ENCODE data around the gene NGF.
A peak's percentile ranks its signal among the peaks of the same experiment; 100 is the strongest.

Gene NGF

GRCh38 chr1:115266729-115267421 is 71.2 kb downstream of the NGF start:
- intact Hi-C loops (cut with DNase I; ENCODE audit: low total_unique reads) = no loop called here
- Histone ChIP-seq H3K27me3 (no peaks in the 10 kb centered on the region), H3K4me1 (peaks cover 0 to 9% (median 0%) of the 10 kb centered on the region in 4 donors), H3K9me3 (no peaks in the 10 kb centered on the region), H3K36me3 (no peaks in the 10 kb centered on the region), H3K27ac (peak overlapping the region; percentile 2 to 21), H3K4me3 (peak overlapping the region in 1 of 2 donors; percentile 21)
- DNase-seq = no peak
- TF ChIP-seq, protein P1, sequence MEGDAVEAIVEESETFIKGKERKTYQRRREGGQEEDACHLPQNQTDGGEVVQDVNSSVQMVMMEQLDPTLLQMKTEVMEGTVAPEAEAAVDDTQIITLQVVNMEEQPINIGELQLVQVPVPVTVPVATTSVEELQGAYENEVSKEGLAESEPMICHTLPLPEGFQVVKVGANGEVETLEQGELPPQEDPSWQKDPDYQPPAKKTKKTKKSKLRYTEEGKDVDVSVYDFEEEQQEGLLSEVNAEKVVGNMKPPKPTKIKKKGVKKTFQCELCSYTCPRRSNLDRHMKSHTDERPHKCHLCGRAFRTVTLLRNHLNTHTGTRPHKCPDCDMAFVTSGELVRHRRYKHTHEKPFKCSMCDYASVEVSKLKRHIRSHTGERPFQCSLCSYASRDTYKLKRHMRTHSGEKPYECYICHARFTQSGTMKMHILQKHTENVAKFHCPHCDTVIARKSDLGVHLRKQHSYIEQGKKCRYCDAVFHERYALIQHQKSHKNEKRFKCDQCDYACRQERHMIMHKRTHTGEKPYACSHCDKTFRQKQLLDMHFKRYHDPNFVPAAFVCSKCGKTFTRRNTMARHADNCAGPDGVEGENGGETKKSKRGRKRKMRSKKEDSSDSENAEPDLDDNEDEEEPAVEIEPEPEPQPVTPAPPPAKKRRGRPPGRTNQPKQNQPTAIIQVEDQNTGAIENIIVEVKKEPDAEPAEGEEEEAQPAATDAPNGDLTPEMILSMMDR (IDR thresholded peaks at IDR 0.05) = no peak

GRCh38 chr1:115265099-115265498 is 73.0 kb downstream of the NGF start:
- Histone ChIP-seq H3K36me3 (no peaks in the 10 kb centered on the region), H3K27me3 (no peaks in the 10 kb centered on the region), H3K4me3 (no peak overlapping the region), H3K4me1 (peaks cover 0 to 9% (median 0%) of the 10 kb centered on the region in 4 donors), H3K27ac (no peak overlapping the region), H3K9me3 (no peaks in the 10 kb centered on the region)
- no peak for DNase-seq
- TF ChIP-seq, protein P1 (IDR thresholded peaks at IDR 0.05) = no peak
- intact Hi-C loops (cut with DNase I; ENCODE audit: low total_unique reads) = no loop called here

DNA sequence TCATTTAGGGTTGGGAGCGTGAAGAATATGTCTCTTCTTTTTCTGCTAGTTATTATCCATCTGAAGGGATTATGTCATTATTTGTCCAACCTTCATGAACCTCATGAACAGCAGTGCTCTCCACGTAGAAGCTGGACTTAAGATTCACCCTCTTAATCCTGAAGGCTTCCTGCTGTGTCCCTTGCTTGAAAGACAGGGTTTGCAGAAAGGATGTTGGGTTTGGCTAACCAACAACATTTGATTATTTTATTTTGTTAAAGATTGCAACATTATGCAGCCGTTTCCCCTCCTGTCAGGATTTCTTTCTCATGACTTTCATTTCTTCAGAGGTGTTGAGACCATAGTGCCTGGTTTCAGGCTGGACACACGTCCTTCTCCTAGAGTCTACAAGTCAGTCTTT is 75.2 kb downstream of the NGF start:
- Histone ChIP-seq H3K36me3 (no peaks in the 10 kb centered on the region), H3K27me3 (no peaks in the 10 kb centered on the region), H3K4me3 (no peak overlapping the region), H3K27ac (no peak overlapping the region), H3K9me3 (peaks cover 7 to 15% (median 9%) of the 10 kb centered on the region in 3 donors), H3K4me1 (peaks cover 0 to 9% (median 0%) of the 10 kb centered on the region in 4 donors)
- DNase-seq = no peak
- intact Hi-C loops (cut with DNase I; ENCODE audit: low total_unique reads) = no loop called here
- TF ChIP-seq, protein P1 (IDR thresholded peaks at IDR 0.05) = no peak

GRCh38 chr1:115261496-115261895 is 76.6 kb downstream of the NGF start:
- no peak for DNase-seq
- Histone ChIP-seq H3K4me1 (peaks cover 0 to 2% (median 0%) of the 10 kb centered on the region in 4 donors), H3K4me3 (no peak overlapping the region), H3K27me3 (no peaks in the 10 kb centered on the region), H3K27ac (no peak overlapping the region), H3K36me3 (no peaks in the 10 kb centered on the region), H3K9me3 (peaks cover 7 to 21% (median 12%) of the 10 kb centered on the region in 3 donors)
- intact Hi-C loops (cut with DNase I; ENCODE audit: low total_unique reads) = no loop called here
- TF ChIP-seq, protein P1 (IDR thresholded peaks at IDR 0.05) = no peak

DNA sequence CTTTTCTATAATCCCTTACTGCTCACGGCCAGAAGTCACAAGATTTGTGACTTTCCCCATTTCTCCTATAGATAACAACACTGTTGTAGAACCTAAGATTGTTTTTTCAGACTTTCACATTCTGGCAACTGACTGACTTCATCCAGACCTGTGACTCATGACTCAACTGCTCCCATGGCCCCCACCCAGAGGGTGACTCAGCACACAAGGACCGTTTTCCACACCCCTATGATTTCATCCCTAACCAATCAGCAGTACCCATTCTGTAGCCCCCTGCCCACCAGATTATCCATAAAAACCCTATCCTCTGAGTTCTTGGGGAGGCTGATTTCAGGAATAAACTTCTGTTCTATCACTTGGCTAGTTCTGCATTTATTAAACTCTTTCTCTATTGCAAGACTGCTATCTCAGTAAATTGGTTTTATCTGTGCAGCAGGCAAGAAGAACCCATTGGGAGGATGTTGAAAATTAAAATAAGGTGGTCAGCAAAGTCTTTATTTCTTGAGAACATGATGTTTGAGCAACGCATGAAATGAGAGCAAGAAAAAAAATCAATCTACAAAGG is 79.7 kb downstream of the NGF start:
- Histone ChIP-seq H3K27me3 (no peaks in the 10 kb centered on the region), H3K4me3 (no peak overlapping the region), H3K4me1 (no peaks in the 10 kb centered on the region), H3K36me3 (no peaks in the 10 kb centered on the region), H3K27ac (no peak overlapping the region), H3K9me3 (peaks cover 7 to 21% (median 12%) of the 10 kb centered on the region in 3 donors)
- intact Hi-C loops (cut with DNase I; ENCODE audit: low total_unique reads) = no loop called here
- DNase-seq = no peak
- TF ChIP-seq, protein P1 (IDR thresholded peaks at IDR 0.05) = no peak

Data from tibial artery (tissue), 4 donors.